ENCODE results near the gene SLC17A8. TPM values are rescaled to one million over a fixed set of nuclear protein-coding genes. Genes with fewer than 3 reads are reported as not detected.

SLC17A8 gene
- total RNA-seq, 1 donor from 2014 or later, result not detected

Other genes starting within 250 kb of the SLC17A8 start
- gene BLTP3B, start 214.2 kb upstream of the SLC17A8 start, total RNA-seq, result 72.6 and 74.6 TPM in 2 replicates
- gene ACTR6, start 156.3 kb upstream of the SLC17A8 start, total RNA-seq, result 29.8 and 35.4 TPM in 2 replicates
- 1.1 and 2.1 TPM in 2 replicates for gene DEPDC4, start 90.0 kb upstream of the SLC17A8 start, total RNA-seq
- gene SCYL2, start 89.9 kb upstream of the SLC17A8 start, total RNA-seq, result 33.0 and 38.9 TPM in 2 replicates
- not detected in 2 replicates for gene NR1H4, start 116.8 kb downstream of the SLC17A8 start, total RNA-seq
- 0.86 and 1.0 TPM in 2 replicates for gene GAS2L3, start 216.6 kb downstream of the SLC17A8 start, total RNA-seq